ENCODE results near the gene MPIG6B.

MPIG6B gene

DNA sequence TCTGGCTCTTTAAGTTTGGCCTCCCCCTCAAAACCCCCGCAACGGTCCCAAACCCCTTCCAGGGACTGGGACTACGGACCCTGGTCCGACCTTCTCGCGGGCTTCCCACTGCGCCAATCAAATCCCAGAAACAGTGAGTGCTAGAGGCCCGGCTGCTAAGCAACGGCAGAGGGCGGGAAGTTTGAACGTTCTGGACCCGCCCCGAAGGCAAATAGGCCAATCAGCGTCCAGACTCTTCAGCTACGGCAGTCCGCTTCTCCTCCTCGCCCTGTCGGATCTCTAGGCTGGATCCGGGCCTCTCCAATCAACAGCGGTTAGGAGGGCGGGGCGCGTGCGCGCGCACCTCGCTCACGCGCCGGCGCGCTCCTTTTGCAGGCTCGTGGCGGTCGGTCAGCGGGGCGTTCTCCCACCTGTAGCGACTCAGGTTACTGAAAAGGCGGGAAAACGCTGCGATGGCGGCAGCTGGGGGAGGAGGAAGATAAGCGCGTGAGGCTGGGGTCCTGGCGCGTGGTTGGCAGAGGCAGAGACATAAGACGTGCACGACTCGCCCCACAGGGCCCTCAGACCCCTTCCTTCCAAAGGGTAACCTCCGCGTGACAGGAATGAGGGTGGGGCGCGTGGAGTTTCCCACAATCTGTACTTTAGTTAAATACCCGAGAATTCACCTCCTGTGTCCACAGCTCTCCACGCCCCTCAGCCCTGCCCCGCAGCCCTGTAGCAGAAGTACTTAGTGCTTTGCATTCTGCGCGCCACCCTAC is 16.6 kb downstream of the MPIG6B start, which contains the start of gene MSH5:
MSH5 (plus strand) TSS at position 367 of the 758 bp plus-strand sequence. CDS start 462 bp downstream, outside the sequence.
- DNase-seq: peak; percentile 99

DNA sequence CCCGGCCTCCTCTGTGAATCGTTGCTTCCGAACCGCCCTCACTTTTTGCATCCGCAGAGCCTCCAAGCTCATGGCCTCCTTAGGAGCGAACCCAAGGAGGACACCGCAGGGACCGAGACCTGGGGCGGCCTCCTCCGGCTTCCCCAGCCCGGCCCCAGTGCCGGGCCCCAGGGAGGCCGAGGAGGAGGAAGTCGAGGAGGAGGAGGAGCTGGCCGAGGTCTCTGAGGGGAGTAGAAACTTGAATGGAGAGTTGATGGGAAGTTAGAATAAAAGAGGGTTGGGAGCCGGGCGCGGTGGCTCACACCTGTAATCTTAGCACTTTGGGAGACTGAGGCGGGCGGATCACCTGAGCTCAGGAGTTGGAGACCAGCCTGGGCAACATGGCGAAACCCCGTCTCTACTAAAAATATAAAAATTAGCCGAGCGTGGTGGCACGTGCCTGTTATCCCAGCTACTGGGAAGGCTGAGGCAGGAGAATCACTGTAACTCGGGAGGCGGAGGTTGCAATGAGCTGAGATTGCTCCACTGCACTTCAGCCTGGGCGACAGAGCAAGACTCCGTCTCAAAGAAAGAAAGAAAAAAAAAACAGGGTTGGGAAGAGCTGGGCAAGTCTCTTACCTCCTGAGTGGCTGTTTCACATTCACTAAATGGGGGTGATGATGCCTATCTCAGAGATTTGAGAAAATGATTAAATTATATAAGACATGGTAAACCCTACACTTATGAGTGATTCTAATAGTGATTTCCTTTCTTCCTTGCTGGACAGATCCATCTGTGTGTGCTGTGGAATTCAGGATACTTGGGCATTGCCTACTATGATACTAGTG is 17.4 kb downstream of the MPIG6B start:
- no peak for DNase-seq

DNA sequence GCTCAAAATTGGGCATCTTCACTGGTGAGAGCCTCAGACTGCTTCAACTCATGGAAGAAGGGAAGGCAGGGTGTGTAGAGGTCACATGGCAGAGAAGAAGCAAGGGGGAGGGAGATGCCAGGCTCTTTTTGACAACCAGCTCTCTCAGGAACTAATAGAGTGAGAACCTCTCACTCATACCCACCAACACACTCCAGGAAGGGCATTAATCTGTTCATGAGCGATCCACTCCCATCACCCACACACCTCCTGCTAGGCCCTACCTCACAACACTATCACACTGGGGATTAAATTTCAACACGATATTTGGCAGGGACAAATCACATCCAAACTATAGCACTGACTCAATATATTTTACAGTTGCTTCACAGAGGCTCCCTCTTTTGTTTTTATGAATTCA is 18.6 kb downstream of the MPIG6B start:
- no peak for DNase-seq

DNA sequence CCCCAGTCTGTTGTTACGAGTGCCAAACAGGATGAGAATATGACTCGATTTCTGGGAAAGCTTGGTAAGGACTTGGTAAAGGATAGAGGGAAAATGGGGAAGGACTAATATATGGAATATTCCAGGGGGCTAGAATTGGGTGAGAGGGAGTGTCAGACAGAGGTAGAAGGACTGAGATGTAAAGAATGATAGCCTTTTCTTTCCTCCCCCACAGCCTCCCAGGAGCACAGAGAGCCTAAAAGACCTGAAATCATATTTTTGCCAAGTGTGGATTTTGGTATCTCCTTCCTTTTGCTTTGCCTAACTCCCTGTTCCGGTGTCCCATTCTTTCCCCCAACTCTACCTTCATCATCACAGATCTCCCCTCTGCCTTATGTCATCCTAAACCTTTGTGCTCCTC is 19.7 kb downstream of the MPIG6B start:
- no peak for DNase-seq

DNA sequence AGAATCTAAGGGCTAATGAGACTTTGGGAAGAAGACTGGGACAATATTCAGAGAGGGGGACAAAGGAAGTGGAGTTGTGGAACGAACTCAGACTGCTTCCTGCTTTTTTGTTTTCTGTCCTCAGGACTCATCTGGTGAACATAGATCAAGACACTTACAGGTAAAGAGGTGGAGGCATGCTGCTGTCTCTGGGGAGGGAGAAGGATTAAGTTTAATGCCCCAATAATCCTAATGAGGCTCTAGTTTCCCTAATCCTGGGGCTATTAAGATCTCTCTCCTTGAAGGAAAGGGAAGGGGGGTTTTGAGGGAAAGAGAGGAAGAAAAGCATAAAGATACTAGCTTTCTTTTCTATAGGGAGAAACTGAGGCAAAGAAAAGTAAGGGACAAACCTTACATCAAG is 21.2 kb downstream of the MPIG6B start:
- no peak for DNase-seq

DNA sequence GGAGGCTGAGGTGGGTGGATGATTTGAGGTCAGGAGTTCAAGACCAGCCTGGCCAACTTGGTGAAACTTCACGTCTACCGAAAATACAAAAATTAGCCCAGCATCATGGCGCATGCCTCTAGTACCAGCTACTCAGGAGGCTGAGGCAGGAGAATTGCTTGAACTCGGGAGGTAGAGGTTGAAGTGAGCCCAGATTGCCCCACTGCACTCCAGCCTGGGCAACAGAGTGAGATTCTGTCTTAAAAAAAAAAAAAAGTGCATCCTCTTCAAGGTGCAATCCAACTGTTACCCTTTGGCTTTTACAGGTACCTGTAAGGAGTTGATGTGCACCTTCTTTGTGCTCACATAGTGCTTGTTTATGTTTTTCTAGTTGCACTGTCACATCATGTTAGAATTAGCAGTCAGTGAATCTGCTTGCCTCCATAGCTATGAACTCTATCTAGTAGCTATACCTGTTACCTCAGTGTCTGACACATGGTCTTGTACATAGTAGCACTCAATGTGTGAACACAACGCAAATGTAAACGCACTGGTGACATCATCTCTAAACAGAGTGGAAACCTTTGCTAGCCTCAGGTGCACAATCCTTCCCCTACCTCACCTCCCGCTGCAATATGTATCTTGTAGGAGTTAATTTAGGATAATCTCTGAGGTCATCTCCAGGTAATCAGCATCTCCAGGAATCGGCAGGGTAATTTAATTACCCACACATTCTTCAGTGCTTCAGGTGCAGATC is 26.3 kb downstream of the MPIG6B start:
- DNase-seq: no peak

DNA sequence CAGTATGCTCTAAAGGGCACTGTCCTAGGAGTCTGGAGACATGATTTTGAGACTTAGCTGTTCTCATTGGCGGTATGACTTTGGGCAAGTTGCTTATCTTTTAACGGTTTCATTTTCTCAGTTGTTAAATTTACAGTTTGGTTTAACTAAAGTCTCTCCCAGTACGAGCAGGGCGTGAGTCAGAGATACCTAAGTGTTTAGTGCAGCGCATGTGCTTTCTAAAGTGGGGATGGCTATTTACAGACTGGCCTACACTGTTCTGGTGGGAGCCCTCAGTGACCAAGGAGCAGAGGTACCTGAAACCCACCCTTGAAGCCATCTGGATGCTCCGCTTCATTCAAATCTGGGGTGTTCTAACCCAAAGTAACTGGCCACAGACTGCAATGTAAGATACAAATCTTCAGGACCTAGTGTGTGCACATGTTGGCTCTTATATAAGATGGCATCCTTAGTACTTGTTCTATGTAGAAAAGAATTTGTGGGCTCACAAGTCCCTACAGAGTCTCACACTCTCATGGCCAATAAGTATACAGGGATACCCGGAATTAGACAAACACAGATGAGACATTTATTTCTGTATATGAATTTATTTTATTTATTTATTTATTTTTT is 27.3 kb downstream of the MPIG6B start:
- no peak for DNase-seq

DNA sequence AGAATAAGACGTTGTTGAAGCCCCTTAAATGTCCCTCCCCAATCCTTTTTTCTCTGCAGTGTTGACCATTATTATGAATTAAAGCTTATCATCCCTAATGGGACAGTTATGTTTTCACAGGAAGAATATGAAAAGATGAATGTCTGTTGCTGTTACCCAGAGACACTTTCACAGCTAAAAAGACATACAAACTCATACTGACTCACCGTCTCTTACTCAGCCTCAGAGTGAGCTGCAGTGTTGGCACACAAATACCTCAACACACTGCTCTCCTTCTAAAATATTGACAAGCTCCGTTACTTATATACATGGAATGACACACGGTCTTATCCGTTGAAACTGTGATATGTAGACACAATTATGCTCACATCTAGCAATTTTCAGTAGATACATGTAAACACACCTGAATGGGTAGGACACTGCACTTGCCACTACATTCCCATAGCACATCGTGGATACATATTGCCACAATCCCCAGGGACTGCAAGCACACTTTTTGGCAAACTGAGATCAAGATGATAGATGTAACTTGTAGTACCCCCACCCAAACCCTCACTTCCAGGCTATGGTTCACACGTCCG is 29.7 kb downstream of the MPIG6B start:
- peak; percentile 77 for DNase-seq

DNA sequence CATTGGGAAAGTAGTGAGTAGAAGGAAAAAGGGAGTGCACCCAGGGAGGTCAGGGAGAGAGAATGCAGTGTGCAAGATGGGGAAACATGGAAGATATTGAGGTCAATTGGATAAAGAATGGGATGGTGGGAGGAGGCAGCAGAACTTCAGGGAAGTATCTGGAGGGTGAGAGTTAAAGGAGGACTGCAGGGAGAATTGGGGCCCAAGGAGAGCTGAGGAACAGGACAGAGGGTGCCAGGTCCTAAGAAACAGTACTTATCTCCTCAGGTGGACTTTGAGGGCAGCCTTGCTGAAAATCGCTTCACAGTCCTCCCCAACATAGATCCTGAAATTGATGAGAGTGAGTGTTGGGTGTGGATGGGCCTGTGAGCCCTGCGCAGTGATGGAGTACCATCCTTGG is 35.1 kb downstream of the MPIG6B start:
- no peak for DNase-seq

DNA sequence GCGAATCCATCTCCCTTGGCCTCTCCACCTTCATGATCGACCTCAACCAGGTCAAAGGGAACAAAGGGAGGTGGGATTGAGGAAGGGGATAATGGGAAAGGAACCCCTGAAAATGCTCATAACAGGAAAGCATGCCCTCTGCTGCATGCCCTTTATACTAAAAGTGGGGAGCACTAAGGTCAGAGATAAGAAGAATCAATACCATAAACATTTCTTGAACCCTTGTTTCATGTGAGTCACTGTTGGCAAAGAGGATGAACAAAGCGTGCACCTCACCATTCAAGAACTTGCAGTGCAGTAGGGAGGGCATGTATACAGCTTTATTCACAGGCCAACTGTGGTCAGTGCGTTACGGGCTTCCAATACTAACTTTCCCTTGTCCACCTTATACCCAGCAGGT is 37.6 kb downstream of the MPIG6B start:
- DNase-seq: no peak

DNA sequence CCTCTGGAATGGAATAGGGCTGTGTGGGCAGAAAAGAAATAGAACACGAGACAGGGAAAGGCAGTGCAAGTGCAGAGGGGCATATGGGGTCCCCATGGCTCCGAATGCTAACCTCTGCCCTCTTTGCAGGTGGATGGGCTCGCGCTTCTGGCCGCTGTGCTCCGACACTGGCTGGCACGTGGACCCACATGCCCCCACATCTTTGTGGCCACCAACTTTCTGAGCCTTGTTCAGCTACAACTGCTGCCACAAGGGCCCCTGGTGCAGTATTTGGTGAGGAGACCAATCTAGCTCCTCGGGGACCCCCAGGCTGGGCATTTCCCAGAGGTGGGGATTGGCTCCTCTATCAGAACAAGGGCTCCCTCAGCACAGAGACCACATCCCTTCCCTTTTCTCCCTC is 38.2 kb downstream of the MPIG6B start:
- DNase-seq: no peak

DNA sequence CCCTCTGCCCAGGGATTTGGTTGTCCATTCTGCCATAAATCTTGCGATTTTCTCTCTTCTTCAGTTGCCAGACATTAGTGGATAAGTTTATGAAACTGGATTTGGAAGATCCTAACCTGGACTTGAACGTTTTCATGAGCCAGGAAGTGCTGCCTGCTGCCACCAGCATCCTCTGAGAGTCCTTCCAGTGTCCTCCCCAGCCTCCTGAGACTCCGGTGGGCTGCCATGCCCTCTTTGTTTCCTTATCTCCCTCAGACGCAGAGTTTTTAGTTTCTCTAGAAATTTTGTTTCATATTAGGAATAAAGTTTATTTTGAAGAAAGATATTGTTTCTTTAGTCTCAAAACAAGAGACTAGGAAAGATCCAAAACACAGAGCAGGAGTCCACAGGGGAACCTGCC is 39.2 kb downstream of the MPIG6B start, which contains the start of gene SAPCD1:
SAPCD1 (plus strand) TSS at position 301 of the 400 bp plus-strand sequence. CDS start 399 bp downstream, outside the sequence.
- DNase-seq: no peak

DNA sequence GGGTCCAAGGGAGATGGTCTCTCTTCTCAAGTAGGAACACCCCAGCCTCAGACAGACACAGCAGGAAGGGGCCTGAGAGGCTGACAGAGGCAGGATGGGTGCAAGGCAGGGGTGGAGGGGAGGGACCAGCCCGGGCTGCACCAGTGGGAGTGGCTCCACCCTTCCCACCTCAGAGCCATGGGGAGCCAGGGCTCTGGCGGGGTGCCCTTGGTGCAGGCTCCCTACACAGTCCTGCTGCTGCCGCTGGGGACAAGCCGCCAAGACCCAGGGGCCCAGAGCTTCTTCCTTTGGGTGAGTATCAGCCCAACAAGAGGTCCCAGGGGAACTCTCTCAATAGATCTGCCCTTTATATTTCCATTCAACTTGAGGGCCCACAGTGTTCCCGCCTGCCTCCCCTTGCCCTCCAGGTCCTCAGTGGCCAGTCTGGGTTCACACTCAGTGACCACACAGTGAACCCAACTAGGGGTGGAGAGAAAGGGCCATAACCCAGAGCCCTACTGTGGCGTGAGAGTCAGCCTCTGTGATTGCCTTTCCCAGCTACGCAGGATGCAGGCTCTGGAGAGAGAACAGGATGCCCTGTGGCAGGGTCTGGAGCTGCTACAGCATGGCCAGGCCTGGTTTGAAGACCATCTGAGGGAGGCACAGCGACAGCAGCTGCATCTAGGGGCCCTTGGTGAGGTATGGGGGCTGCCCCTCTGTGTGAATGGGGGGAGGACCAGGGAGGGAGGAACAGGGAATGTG is 39.9 kb downstream of the MPIG6B start:
- DNase-seq: no peak

DNA sequence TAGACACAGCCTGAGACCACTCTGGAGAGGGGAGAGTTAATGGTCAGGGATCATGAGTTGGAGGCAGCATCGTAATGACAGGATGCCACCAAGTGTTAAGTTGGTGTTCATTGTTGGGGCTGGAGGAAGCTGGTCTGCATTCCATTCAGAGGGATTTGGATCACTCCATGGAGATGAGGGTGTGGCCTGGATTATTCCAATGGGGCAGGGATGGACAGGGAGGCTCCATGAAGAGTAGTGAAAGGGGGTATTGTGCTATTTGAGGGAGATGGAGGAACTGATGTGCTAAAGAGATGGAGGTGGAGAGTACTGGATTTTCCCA is 40.4 kb downstream of the MPIG6B start:
- peak; percentile 75 for DNase-seq

DNA sequence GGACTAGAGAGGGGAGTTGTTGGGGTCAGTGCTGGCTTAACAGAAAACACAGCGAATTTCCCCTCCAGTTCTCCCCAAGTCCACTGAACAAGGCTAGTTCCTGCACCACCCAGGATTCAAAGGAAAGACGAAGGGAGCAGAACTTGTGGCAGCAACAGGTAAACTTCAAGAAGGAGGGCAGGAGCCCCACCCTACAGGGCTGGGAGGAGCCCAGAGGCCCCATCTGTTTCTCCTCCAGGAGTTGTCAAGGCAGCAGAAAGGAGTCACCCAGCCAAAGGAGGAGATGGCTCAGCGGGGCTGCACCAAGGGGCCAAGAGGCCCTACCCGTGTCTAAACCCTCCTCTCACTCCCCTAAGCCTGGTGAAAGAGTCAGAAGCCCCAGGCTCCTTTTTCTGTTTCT is 41.0 kb downstream of the MPIG6B start:
- DNase-seq: no peak

DNA sequence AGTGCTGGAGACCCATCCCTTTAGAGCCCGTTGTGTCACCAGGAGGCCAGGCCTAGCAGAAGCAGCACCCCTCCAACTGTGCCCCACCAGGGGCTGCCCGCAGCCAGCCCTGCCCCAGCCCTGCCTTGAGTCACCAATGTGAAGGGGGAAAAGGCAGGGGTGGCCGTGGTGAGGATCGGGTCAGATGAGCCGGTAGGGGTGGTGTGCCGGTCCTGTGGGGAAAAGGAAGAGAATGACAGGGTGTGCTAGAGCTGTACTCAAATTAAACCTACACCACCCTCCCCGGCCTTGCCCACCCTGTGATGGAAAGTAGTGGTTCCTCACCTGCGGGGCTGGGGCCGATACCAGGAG is 42.4 kb downstream of the MPIG6B start:
- DNase-seq: no peak

DNA sequence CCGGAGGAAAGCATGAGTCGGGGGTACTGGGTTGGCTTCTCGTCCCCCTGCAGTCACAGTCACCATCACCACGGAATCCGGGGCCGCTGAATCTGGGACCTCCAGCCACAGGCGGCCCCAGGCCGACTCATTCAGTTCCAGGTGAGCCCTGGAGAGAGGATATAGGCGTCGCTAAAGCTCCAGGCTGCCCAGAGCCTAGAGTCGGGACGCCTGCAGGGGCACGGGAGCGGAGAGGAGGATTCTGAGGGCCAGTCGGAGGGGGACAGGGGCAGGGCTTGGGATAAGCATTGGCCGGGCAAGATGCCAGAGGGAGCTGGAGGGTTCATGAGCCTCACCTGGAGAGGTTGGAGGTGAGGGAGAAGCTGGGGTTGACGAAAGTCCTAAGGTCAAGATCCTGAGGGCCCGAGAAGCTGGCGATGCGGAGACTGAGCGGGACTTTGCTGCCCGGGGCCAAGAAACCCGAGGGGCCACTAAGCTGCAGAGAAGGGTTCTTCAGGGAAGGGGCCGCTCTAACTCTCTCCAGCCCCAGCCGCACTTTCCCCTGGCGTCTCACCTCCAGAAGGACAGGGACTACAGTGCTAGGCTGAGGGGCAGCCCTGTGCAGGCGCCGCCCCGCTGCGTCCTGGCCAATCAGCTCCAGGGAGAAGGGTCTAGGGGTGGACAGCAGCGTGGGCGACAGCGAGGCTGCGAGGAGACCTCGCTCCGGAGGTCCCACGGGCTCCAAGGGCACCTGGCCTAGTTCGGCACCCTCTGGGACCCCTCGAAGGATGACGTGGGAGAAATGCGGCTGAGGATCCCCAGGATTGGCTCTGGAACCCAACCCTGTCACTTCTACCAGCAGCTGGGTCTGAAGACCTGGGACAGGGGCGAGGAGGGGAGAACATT is 43.0 kb downstream of the MPIG6B start:
- no peak for DNase-seq

DNA sequence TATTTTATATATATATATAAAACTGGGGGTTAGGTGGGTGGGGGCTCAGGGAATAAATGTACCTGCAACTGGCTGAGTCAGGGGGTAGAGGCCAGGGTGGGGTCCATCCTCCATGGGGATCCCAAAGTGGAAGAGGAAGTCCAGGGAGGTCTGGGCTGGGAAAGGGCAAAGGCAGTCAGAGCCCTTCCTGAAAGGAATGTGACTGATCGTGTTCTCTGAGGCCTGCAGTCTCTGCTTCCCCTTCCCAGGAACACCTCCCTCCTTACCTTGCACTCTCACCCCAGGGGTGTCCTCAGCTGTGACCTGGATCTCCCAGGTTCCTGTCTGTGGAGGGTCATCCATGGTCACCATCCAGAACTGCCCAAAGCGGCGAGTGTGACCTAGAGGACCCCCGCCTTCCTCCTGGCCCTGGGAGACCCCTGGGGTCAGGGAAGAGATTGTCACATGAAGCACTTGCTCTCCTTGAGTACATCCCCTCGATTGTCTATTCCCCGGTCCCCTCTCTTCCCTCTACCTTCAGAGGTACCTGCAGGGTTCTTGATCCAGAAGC is 44.0 kb downstream of the MPIG6B start:
- DNase-seq: no peak

DNA sequence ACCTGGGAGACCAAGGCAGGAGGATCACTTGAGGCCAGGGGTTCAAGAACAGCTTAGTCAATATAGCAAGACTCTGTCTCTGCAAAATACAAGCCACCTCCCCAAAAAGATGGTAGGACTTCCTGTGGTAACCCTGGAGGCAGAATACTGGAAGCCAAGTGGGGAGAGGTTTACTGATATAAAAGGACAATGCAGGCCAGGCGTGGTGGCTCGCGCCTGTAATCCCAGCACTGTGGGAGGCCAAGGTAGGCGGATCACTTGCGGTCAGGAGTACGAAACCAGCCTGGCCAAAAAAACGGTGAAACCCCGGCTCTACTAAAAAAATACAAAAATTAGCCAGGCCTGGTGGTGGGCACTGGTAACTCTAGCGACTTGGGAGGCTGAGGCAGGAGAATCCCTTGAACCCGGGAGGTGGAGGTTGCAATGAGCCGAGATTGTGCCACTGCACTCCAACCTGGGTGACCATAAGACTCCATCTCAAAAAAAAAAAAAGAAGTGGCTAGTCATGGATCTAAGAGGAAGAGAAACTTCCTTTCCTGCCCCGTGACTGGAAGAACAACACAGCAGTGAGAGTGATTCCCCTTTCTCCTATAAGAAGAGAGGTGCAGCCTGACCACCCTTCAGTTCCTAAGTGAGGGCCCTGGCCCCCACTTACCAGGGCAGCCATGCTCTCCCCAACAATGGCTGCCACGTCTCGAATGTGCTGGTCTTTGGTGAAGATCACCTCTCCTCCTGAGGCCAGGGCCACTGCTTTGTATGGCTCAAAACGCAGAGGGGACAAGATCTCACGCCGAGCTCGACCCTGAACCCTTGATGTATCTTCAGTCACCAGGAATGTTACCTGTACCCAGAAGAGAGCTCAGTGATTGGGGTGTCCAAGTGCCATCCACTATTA is 45.4 kb downstream of the MPIG6B start:
- DNase-seq: no peak
